WTC11 (cell line): ENCODE data around the gene SERPINH1. TPM values are rescaled to one million over a fixed set of nuclear protein-coding genes. Genes with fewer than 3 reads are reported as not detected.

ENCODE experiments used
- ATAC-seq: fragments of 200-7000 bp; cut with Tn5 transposase; 2 replicates; pipeline ENCODE4 v1.10.0; 2021; ENCODE audit warnings: mild to moderate bottlenecking, moderate library complexity
- CTCF ChIA-PET: fragments of 300-600 bp; sonication (Branson Sonifier 250); formaldehyde crosslinking; loops from one replicate; lab custom pipeline; 2021; ENCODE audit warnings: antibody characterized with exemption; lab: Charles Lee
- POLR2A ChIA-PET: fragments of 350-600 bp; sonication (Branson Sonifier 250); formaldehyde crosslinking; loops from one replicate; lab custom pipeline; 2021; ENCODE audit warnings: antibody characterized with exemption; lab: Charles Lee
- DNase-seq: peaks from one replicate; pipeline ENCODE4 v3.0.0; 2021; ENCODE audit warnings: low spot score
- H3K27ac Mint-ChIP-seq: 2 replicates; pipeline ENCODE4 v1.8.0; 2021; ENCODE audit warnings: mixed read lengths
- H3K27me3 Mint-ChIP-seq: 2 replicates; pipeline ENCODE4 v1.8.0; 2021; ENCODE audit warnings: low read depth, mild to moderate bottlenecking, moderate library complexity, mixed read lengths
- H3K36me3 Mint-ChIP-seq: 2 replicates; pipeline ENCODE4 v1.8.0; 2021; ENCODE audit warnings: mixed read lengths
- H3K4me1 Mint-ChIP-seq: 2 replicates; pipeline ENCODE4 v1.8.0; 2022; ENCODE audit warnings: mixed read lengths
- H3K4me3 Mint-ChIP-seq: 2 replicates; pipeline ENCODE4 v1.8.0; 2021; ENCODE audit warnings: mild to moderate bottlenecking, moderate library complexity, mixed read lengths
- H3K9me3 Mint-ChIP-seq: 2 replicates; pipeline ENCODE4 v1.8.0; 2021; ENCODE audit warnings: mixed read lengths
- ATF2 ChIP-seq: sonication (generic); formaldehyde crosslinking; IDR thresholded peaks from 2 replicates; pipeline ENCODE4 v1.8.1; 2022; ENCODE audit warnings: low read depth, missing genetic modification reagents, borderline replicate concordance
- CBFB ChIP-seq: sonication (generic); formaldehyde crosslinking; IDR thresholded peaks from 2 replicates; pipeline ENCODE4 v1.8.1; 2022; ENCODE audit warnings: mild to moderate bottlenecking, low read depth, missing genetic modification reagents
- CTCF ChIP-seq: fragments of 200-600 bp; IDR thresholded peaks from 2 replicates; pipeline ENCODE4 v1.8.0; 2022; ENCODE audit warnings: antibody characterized with exemption
- ERG ChIP-seq: fragments of 250-450 bp; sonication (Bioruptor Pico); IDR thresholded peaks from 2 replicates; pipeline ENCODE4 v1.8.0; 2021; ENCODE audit warnings: mild to moderate bottlenecking
- ESRRA ChIP-seq: sonication (generic); formaldehyde crosslinking; IDR thresholded peaks from 2 replicates; pipeline ENCODE4 v1.8.1; 2022; ENCODE audit warnings: mild to moderate bottlenecking, missing genetic modification reagents, borderline replicate concordance
- ETV6 ChIP-seq: sonication (generic); formaldehyde crosslinking; IDR thresholded peaks from 2 replicates; pipeline ENCODE4 v1.8.1; 2022; ENCODE audit warnings: mild to moderate bottlenecking, missing genetic modification reagents
- FOXJ3 ChIP-seq: sonication (generic); formaldehyde crosslinking; IDR thresholded peaks from 2 replicates; pipeline ENCODE4 v1.9.0; 2021; ENCODE audit warnings: missing genetic modification reagents, mild to moderate bottlenecking, borderline replicate concordance
- MYBL2 ChIP-seq: sonication (generic); formaldehyde crosslinking; IDR thresholded peaks from 2 replicates; pipeline ENCODE4 v1.8.1; 2023; ENCODE audit warnings: mild to moderate bottlenecking, moderate library complexity, missing genetic modification reagents
- TCF7 ChIP-seq: sonication (generic); formaldehyde crosslinking; IDR thresholded peaks from 2 replicates; pipeline ENCODE4 v1.8.0; 2022; ENCODE audit warnings: mild to moderate bottlenecking, low read depth, missing genetic modification reagents, moderate library complexity
- ZNF232 ChIP-seq: sonication (generic); formaldehyde crosslinking; IDR thresholded peaks from 2 replicates; pipeline ENCODE4 v1.8.0; 2022; ENCODE audit warnings: mild to moderate bottlenecking, missing genetic modification reagents
- ZNF263 ChIP-seq: sonication (generic); formaldehyde crosslinking; IDR thresholded peaks from 2 replicates; pipeline ENCODE4 v1.8.1; 2022; ENCODE audit warnings: low read depth, mild to moderate bottlenecking, moderate library complexity, missing genetic modification reagents
- ZNF396 ChIP-seq: fragments of 250-450 bp; sonication (Bioruptor Pico); IDR thresholded peaks from 2 replicates; pipeline ENCODE4 v1.8.0; 2021; ENCODE audit warnings: mild to moderate bottlenecking, moderate library complexity, borderline replicate concordance
- total RNA-seq: library from RNA; stranded (reverse); gene quantifications from 3 replicates; pipeline ENCODE4 v1.2.3, GENCODE V29; 2021
- TF ChIP-seq, protein P1 (sequence below): sonication (generic); formaldehyde crosslinking; IDR thresholded peaks from 2 replicates; pipeline ENCODE4 v1.8.1; 2023; ENCODE audit warnings: mild to moderate bottlenecking, missing genetic modification reagents, borderline replicate concordance
- TF ChIP-seq, protein P2 (sequence below): fragments of 250-450 bp; sonication (Bioruptor Pico); IDR thresholded peaks from 2 replicates; pipeline ENCODE4 v1.9.0; 2021; ENCODE audit warnings: moderate library complexity, mild to moderate bottlenecking, inconsistent platforms, borderline replicate concordance
- TF ChIP-seq, protein P3 (sequence below): sonication (generic); formaldehyde crosslinking; IDR thresholded peaks from 2 replicates; pipeline ENCODE4 v1.8.1; 2022; ENCODE audit warnings: mild to moderate bottlenecking, moderate library complexity, missing genetic modification reagents
- TF ChIP-seq, protein P4 (sequence below): fragments of 250-450 bp; sonication (Bioruptor Pico); IDR thresholded peaks from 2 replicates; pipeline ENCODE4 v1.9.0; 2021; ENCODE audit warnings: mild to moderate bottlenecking

The SERPINH1 gene
- total RNA-seq, 1 experiment from 2014 or later, result 411 TPM

GRCh38 chr11:75533896-75534258 lies 28.2 kb upstream of the SERPINH1 start:
- no peaks in the 10 kb centered on the region for H3K9me3 Mint-ChIP-seq
- CTCF ChIA-PET, result interaction anchor here (1.0 to 4.5 kb wide), 13 partner anchors 8 to 145 kb away, joined by 3 to 43 read pairs (median 4); partner anchors contain the start of genes GDPD5 and KLHL35
- TF ChIP-seq, protein P1, sequence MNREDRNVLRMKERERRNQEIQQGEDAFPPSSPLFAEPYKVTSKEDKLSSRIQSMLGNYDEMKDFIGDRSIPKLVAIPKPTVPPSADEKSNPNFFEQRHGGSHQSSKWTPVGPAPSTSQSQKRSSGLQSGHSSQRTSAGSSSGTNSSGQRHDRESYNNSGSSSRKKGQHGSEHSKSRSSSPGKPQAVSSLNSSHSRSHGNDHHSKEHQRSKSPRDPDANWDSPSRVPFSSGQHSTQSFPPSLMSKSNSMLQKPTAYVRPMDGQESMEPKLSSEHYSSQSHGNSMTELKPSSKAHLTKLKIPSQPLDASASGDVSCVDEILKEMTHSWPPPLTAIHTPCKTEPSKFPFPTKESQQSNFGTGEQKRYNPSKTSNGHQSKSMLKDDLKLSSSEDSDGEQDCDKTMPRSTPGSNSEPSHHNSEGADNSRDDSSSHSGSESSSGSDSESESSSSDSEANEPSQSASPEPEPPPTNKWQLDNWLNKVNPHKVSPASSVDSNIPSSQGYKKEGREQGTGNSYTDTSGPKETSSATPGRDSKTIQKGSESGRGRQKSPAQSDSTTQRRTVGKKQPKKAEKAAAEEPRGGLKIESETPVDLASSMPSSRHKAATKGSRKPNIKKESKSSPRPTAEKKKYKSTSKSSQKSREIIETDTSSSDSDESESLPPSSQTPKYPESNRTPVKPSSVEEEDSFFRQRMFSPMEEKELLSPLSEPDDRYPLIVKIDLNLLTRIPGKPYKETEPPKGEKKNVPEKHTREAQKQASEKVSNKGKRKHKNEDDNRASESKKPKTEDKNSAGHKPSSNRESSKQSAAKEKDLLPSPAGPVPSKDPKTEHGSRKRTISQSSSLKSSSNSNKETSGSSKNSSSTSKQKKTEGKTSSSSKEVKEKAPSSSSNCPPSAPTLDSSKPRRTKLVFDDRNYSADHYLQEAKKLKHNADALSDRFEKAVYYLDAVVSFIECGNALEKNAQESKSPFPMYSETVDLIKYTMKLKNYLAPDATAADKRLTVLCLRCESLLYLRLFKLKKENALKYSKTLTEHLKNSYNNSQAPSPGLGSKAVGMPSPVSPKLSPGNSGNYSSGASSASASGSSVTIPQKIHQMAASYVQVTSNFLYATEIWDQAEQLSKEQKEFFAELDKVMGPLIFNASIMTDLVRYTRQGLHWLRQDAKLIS, result no peak
- TF ChIP-seq ERG (no peak), CTCF (no peak), TCF7 (no peak), ZNF263 (no peak), ZNF232 (no peak), ZNF396 (CRISPR knock-in tag) (no peak), FOXJ3 (CRISPR knock-in tag) (no peak), ATF2 (CRISPR knock-in tag) (no peak), CBFB (no peak), MYBL2 (CRISPR knock-in tag) (no peak), ETV6 (no peak), ESRRA (CRISPR knock-in tag) (no peak)
- TF ChIP-seq, protein P2, sequence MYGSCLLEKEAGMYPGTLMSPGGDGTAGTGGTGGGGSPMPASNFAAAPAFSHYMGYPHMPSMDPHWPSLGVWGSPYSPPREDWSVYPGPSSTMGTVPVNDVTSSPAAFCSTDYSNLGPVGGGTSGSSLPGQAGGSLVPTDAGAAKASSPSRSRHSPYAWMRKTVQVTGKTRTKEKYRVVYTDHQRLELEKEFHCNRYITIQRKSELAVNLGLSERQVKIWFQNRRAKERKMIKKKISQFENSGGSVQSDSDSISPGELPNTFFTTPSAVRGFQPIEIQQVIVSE (CRISPR knock-in tag), result no peak
- TF ChIP-seq, protein P3, sequence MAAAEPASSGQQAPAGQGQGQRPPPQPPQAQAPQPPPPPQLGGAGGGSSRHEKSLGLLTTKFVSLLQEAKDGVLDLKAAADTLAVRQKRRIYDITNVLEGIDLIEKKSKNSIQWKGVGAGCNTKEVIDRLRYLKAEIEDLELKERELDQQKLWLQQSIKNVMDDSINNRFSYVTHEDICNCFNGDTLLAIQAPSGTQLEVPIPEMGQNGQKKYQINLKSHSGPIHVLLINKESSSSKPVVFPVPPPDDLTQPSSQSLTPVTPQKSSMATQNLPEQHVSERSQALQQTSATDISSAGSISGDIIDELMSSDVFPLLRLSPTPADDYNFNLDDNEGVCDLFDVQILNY (CRISPR knock-in tag), result no peak
- TF ChIP-seq, protein P4, sequence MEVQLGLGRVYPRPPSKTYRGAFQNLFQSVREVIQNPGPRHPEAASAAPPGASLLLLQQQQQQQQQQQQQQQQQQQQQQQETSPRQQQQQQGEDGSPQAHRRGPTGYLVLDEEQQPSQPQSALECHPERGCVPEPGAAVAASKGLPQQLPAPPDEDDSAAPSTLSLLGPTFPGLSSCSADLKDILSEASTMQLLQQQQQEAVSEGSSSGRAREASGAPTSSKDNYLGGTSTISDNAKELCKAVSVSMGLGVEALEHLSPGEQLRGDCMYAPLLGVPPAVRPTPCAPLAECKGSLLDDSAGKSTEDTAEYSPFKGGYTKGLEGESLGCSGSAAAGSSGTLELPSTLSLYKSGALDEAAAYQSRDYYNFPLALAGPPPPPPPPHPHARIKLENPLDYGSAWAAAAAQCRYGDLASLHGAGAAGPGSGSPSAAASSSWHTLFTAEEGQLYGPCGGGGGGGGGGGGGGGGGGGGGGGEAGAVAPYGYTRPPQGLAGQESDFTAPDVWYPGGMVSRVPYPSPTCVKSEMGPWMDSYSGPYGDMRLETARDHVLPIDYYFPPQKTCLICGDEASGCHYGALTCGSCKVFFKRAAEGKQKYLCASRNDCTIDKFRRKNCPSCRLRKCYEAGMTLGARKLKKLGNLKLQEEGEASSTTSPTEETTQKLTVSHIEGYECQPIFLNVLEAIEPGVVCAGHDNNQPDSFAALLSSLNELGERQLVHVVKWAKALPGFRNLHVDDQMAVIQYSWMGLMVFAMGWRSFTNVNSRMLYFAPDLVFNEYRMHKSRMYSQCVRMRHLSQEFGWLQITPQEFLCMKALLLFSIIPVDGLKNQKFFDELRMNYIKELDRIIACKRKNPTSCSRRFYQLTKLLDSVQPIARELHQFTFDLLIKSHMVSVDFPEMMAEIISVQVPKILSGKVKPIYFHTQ (CRISPR knock-in tag), result no peak
- H3K36me3 Mint-ChIP-seq, result no peaks in the 10 kb centered on the region
- H3K27ac Mint-ChIP-seq, result no peak overlapping the region
- POLR2A ChIA-PET, result no interaction called here
- no peak for ATAC-seq
- H3K27me3 Mint-ChIP-seq, result peaks cover 2% of the 10 kb centered on the region; the same call in 1 of the 2 replicates
- no peak overlapping the region for H3K4me3 Mint-ChIP-seq
- peaks cover 18% of the 10 kb centered on the region for H3K4me1 Mint-ChIP-seq
- DNase-seq, result no peak
